Caco-2 (cell line): ENCODE data around the gene ATF2. TPM values are rescaled to one million over a fixed set of nuclear protein-coding genes. Genes with fewer than 3 reads are reported as not detected.

Experiments used
- BruUV-seq: library from RNA; stranded (reverse); fragments of 400-500 nt; replicated peaks from 2 replicates; lab custom pipeline; 2021; lab: Mats Ljungman, UMichigan
- CTCF ChIA-PET: fragments of 300-600 bp; sonication (Branson Sonifier 250); formaldehyde crosslinking; loops from one replicate; lab custom pipeline; 2022; ENCODE audit warnings: antibody characterized with exemption; lab: Charles Lee
- POLR2A ChIA-PET: fragments of 300-600 bp; sonication (Branson Sonifier 250); formaldehyde crosslinking; loops from one replicate; lab custom pipeline; 2022; ENCODE audit warnings: antibody characterized with exemption; lab: Charles Lee
- DNase-seq, 2 experiments: peaks; one replicate each; pipeline versions ENCODE4 v3.0.0 to v3.0.0-alpha.2; 2020 to 2022
- H3K27me3 ChIP-seq: replicated peaks from 2 replicates; pipeline ENCODE4 v1.6.0; 2011; ENCODE audit warnings: low read length; ENCODE audit not compliant: control insufficient read depth, insufficient read depth
- H3K36me3 ChIP-seq: 2 replicates; pipeline ENCODE4 v1.5.1; 2011; ENCODE audit warnings: low read length; ENCODE audit not compliant: control insufficient read depth, insufficient read depth
- H3K4me1 ChIP-seq: fragments of 250-450 bp; sonication (Bioruptor Pico); 2 replicates; pipeline ENCODE4 v1.5.1; 2020; ENCODE audit warnings: mild to moderate bottlenecking
- H3K4me3 ChIP-seq: 2 replicates; pipeline ENCODE4 v1.5.1; 2011; ENCODE audit warnings: low read depth, mild to moderate bottlenecking, control low read depth, low read length
- H3K9me3 ChIP-seq: fragments of 250-450 bp; sonication (Bioruptor Pico); 2 replicates; pipeline ENCODE4 v1.5.1; 2020; ENCODE audit warnings: mild to moderate bottlenecking, moderate library complexity
- H3K27ac Mint-ChIP-seq: one replicate; pipeline ENCODE4 v1.8.0; 2022; ENCODE audit warnings: mixed read lengths; ENCODE audit not compliant: unreplicated experiment
- H3K27me3 Mint-ChIP-seq: one replicate; pipeline ENCODE4 v1.8.0; 2022; ENCODE audit warnings: mixed read lengths; ENCODE audit not compliant: insufficient read depth, unreplicated experiment
- H3K36me3 Mint-ChIP-seq: one replicate; pipeline ENCODE4 v1.8.0; 2022; ENCODE audit warnings: mild to moderate bottlenecking, mixed read lengths; ENCODE audit not compliant: insufficient read depth, unreplicated experiment
- H3K4me1 Mint-ChIP-seq: one replicate; pipeline ENCODE4 v1.8.0; 2022; ENCODE audit warnings: low read depth, mixed read lengths; ENCODE audit not compliant: unreplicated experiment
- H3K4me3 Mint-ChIP-seq: one replicate; pipeline ENCODE4 v1.8.0; 2022; ENCODE audit warnings: mild to moderate bottlenecking, moderate library complexity, mixed read lengths; ENCODE audit not compliant: unreplicated experiment
- H3K9me3 Mint-ChIP-seq: one replicate; pipeline ENCODE4 v1.8.0; 2022; ENCODE audit warnings: mixed read lengths; ENCODE audit not compliant: unreplicated experiment
- intact Hi-C: fragments of 100-400 bp; cut with micrococcal nuclease; formaldehyde crosslinking; loops from one replicate; pipeline ENCODE4 v1.10.0; 2022; ENCODE audit not compliant: unreplicated experiment
- total RNA-seq: library from RNA; stranded (reverse); gene quantifications from 2 replicates; pipeline ENCODE4 v1.2.3, GENCODE V29; 2022
- TF ChIP-seq, protein P1 (sequence below), 2 experiments: fragments of 200-600 bp in 1 of 2; IDR thresholded peaks; 1 replicate in 1 of 2; 2 replicates in 1 of 2; pipeline versions ENCODE4 v1.5.1 to v1.8.0; 2011 to 2022; ENCODE audit warnings: antibody characterized with exemption in 1 of 2, control low read depth in 1 of 2, inconsistent platforms in 1 of 2, low read depth in 1 of 2, low read length in 1 of 2, mild to moderate bottlenecking in 1 of 2, moderate library complexity in 1 of 2; ENCODE audit not compliant: insufficient read depth in 1 of 2, severe bottlenecking in 1 of 2, unreplicated experiment in 1 of 2

Gene ATF2
- total RNA-seq, 1 experiment from 2014 or later = 47.1 TPM

DNA sequence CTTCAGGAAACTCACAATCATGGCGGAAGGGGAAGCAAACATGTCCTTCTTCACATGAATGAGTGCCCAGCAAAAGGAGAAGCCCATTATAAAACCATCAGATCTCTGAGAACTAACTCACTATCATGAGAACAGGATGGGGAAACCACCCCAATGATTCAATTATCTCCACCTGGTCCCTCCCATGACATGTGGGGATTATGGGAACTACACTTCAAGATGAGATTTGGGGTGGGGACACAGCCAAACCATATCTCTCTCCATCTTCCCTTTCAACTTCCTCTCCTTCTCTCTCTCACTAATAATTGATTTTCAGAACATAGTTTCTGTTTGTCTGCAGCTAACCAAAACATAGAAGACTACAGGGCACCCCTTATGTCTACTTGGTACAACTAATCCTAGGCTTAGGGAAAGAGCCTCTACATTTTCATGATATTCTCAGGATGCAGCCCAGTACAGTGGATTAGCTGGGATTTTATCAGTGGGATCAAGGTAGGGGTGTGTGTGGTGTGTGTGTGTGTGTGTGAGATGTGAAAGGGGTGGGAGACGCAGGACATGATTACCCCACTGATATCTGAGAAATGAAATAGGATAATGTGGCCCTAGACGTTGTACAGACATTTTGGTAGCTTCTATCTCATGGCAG, 2.8 kb upstream of the ATF2 start:
- Mint-ChIP-seq H3K36me3 (peaks cover 24% of the 10 kb centered on the region), H3K4me1 (no peaks in the 10 kb centered on the region), H3K9me3 (no peaks in the 10 kb centered on the region), H3K27ac (no peak overlapping the region), H3K4me3 (no peak overlapping the region), H3K27me3 (no peaks in the 10 kb centered on the region)
- H3K4me3 ChIP-seq = no peak overlapping the region
- CTCF ChIA-PET = no interaction called here
- TF ChIP-seq, protein P1, sequence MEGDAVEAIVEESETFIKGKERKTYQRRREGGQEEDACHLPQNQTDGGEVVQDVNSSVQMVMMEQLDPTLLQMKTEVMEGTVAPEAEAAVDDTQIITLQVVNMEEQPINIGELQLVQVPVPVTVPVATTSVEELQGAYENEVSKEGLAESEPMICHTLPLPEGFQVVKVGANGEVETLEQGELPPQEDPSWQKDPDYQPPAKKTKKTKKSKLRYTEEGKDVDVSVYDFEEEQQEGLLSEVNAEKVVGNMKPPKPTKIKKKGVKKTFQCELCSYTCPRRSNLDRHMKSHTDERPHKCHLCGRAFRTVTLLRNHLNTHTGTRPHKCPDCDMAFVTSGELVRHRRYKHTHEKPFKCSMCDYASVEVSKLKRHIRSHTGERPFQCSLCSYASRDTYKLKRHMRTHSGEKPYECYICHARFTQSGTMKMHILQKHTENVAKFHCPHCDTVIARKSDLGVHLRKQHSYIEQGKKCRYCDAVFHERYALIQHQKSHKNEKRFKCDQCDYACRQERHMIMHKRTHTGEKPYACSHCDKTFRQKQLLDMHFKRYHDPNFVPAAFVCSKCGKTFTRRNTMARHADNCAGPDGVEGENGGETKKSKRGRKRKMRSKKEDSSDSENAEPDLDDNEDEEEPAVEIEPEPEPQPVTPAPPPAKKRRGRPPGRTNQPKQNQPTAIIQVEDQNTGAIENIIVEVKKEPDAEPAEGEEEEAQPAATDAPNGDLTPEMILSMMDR (IDR thresholded peaks at IDR 0.05; ENCODE audit: insufficient read depth in 1 of 2, low read depth in 1 of 2, low read length in 1 of 2, severe bottlenecking in 1 of 2, unreplicated experiment in 1 of 2) = no peak
- no TSS peak for BruUV-seq
- H3K36me3 ChIP-seq = no peaks in the 10 kb centered on the region
- H3K4me1 ChIP-seq = peaks cover 10% of the 10 kb centered on the region
- DNase-seq = no peak
- no peaks in the 10 kb centered on the region for H3K27me3 ChIP-seq
- POLR2A ChIA-PET = no interaction called here
- intact Hi-C loops = no loop called here
- H3K9me3 ChIP-seq = no peaks in the 10 kb centered on the region

DNA sequence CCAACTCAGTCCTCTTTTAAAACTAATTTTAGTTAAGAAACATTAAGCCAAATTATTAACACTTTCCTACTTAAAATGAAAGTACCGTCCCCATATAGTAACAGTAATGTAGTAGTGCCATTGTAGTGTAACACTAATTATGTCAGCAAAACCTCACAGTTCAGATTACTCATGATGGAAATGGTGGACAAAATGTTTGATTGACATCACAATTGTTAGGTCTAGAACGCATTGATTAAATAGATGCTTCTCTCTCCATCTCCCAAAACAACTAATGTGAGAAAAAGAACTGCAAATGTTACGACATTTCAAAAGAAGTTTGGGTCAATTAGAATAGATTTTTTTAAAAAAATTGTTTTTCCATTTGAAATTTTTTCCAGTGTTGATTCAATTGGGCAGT, 1.2 kb upstream of the ATF2 start:
- H3K27me3 Mint-ChIP-seq = no peaks in the 10 kb centered on the region

DNA sequence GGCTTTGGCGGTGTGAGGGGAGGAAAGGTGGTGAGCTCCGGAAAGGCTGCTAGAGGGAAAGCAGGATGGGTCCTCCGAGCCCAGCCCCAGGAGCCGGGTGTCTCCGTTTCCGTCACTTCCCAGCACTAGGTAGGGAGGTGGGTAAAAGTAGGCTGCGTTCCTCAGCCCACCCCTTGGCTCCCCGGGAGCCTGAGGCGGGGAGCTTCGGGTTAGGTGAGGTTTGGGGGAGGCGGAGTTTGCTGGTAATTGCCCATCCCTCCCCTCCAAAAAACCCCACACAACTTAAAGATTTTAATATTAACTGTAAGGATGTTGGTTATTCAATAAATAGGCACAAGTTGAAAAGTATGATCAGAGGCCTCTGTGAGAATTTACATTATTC, 552 bp upstream of the ATF2 start:
- intact Hi-C loops = loop anchor here (1.0 to 2.0 kb wide), 2 partner anchors 12 to 58 kb away; no protein-coding TSS in a partner anchor
- peak overlapping the region; percentile 98 for H3K4me3 Mint-ChIP-seq
- Histone ChIP-seq H3K27me3 (no peaks in the 10 kb centered on the region), H3K9me3 (no peaks in the 10 kb centered on the region), H3K36me3 (no peaks in the 10 kb centered on the region), H3K4me3 (peak overlapping the region; percentile 75), H3K4me1 (peaks cover 10% of the 10 kb centered on the region)
- H3K27me3 Mint-ChIP-seq = no peaks in the 10 kb centered on the region
- TSS peak; percentile 91 for BruUV-seq
- no peak for DNase-seq
- H3K4me1 Mint-ChIP-seq = no peaks in the 10 kb centered on the region
- ChIA-PET CTCF (interaction anchor here (0.6 to 0.8 kb wide), 3 partner anchors 83 to 958 kb away, joined by 3 to 4 read pairs (median 3); no protein-coding TSS in a partner anchor), POLR2A (interaction anchor here (0.8 to 1.1 kb wide), 2 partner anchors 10 to 17 kb away, joined by 4 to 9 read pairs; no protein-coding TSS in a partner anchor)
- H3K9me3 Mint-ChIP-seq = no peaks in the 10 kb centered on the region
- TF ChIP-seq, protein P1 (IDR thresholded peaks at IDR 0.05; ENCODE audit: insufficient read depth in 1 of 2, low read depth in 1 of 2, low read length in 1 of 2, severe bottlenecking in 1 of 2, unreplicated experiment in 1 of 2) = no peak
- peaks cover 17% of the 10 kb centered on the region for H3K36me3 Mint-ChIP-seq
- peak overlapping the region; percentile 99 for H3K27ac Mint-ChIP-seq

More for the DNA sequence above, 1.2 kb upstream of the ATF2 start:
- TF ChIP-seq, protein P1 (IDR thresholded peaks at IDR 0.05; ENCODE audit: insufficient read depth in 1 of 2, low read depth in 1 of 2, low read length in 1 of 2, severe bottlenecking in 1 of 2, unreplicated experiment in 1 of 2) = no peak
- no peaks in the 10 kb centered on the region for H3K9me3 ChIP-seq
- POLR2A ChIA-PET = interaction anchor here (0.8 kb wide), 1 partner anchor 16 kb away, joined by 4 read pairs; no protein-coding TSS in a partner anchor
- BruUV-seq = no TSS peak
- Mint-ChIP-seq H3K4me1 (no peaks in the 10 kb centered on the region), H3K9me3 (no peaks in the 10 kb centered on the region), H3K27ac (no peak overlapping the region), H3K36me3 (peaks cover 17% of the 10 kb centered on the region), H3K4me3 (peak overlapping the region; percentile 98)
- CTCF ChIA-PET = interaction anchor here (0.6 to 0.8 kb wide), 2 partner anchors 82 to 958 kb away, joined by 3 to 4 read pairs; no protein-coding TSS in a partner anchor
- intact Hi-C loops = loop anchor here (2.0 kb wide), 1 partner anchor 58 kb away; no protein-coding TSS in a partner anchor
- H3K4me1 ChIP-seq = peaks cover 10% of the 10 kb centered on the region
- no peak for DNase-seq
- H3K27me3 ChIP-seq = no peaks in the 10 kb centered on the region
- H3K36me3 ChIP-seq = no peaks in the 10 kb centered on the region
- peak overlapping the region; percentile 75; the same call in 1 of the 2 replicates for H3K4me3 ChIP-seq
